Measurements from ENCODE around the gene PPP2R2D.

DNA sequence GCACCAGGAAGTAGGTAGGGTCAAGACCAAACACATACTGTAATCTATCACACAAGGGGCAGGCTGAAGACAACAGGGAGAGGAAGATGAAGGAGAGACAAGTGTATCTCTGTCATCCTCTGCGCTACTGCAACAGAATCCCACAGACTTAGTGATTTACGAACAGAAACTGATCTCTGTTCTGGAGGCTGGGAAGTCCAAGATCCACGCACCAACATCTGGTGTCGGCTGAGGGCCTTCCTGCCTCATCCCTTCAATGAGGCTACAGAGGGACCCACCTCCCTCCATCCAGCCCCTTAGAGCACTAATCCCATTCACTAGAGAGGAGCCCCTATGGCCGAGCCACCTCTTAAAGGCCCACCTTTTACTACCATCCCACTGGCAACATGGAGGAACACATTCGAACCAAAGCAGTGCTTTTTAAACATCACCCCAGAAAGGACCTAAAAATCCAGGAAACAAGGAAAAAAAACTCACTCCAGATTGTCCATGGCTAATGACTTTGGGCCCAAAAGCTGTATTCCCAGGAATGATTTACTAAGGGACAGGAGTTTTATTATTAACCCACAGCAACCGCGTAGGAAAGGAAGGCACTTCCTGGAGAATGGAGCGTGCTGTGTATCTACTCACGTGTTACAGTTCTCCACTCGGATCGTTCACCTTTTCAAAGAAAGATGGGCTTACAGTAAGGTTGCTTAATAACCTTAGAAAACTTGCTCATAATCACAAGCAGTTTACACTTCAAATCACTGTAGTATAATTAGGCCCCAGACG, 76.7 kb downstream of the PPP2R2D start:
- TF ChIP-seq, protein P1, sequence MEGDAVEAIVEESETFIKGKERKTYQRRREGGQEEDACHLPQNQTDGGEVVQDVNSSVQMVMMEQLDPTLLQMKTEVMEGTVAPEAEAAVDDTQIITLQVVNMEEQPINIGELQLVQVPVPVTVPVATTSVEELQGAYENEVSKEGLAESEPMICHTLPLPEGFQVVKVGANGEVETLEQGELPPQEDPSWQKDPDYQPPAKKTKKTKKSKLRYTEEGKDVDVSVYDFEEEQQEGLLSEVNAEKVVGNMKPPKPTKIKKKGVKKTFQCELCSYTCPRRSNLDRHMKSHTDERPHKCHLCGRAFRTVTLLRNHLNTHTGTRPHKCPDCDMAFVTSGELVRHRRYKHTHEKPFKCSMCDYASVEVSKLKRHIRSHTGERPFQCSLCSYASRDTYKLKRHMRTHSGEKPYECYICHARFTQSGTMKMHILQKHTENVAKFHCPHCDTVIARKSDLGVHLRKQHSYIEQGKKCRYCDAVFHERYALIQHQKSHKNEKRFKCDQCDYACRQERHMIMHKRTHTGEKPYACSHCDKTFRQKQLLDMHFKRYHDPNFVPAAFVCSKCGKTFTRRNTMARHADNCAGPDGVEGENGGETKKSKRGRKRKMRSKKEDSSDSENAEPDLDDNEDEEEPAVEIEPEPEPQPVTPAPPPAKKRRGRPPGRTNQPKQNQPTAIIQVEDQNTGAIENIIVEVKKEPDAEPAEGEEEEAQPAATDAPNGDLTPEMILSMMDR (conservative IDR thresholded peaks at IDR 0.05; ENCODE audit: low read depth, low read length) = no peak
- TF ChIP-seq EZH2 (IDR thresholded peaks at IDR 0.05; ENCODE audit: low read length, unreplicated experiment) (no peak), EZH2phosphoT487 (IDR thresholded peaks at IDR 0.05; ENCODE audit: borderline replicate concordance, low read length) (no peak)

Measured in PC-3 (cell line).